ENCODE measurements around the gene TTLL3. TPM values are rescaled to one million over a fixed set of nuclear protein-coding genes. Genes with fewer than 3 reads are reported as not detected.
A peak's percentile ranks its signal among the peaks of the same experiment; 100 is the strongest.

Gene TTLL3
- total RNA-seq, 1 experiment from 2014 or later = 15.7 TPM

DNA sequence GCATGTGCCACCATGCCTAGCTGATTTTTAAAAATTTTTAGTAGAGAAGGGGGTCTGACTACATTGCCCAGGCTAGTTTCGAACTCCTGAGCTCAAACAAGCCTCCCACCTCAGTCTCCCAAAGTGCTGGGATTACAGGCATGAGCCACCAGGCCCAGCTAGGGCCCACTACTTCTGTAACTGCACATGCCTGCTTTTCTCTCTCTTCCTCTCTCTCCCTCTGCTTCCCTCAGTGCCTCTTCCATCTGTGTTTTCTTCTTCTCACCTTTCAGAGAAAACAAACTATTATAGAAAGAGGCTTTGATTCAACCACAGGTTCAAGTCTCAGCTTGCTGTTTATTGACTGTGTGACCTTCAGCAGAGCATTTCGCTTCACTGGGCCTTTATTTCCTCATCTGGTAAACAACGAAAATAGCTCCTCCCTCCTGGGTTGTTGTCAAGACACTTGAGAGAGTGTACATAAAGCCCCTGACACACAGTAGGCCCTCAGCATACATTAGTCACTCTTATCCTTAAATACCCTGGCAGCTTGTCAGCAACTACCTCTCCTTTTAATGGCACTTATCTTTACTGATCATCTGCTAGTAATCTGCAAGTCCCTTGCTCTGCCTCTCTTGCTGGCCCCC is 28.0 kb upstream of the TTLL3 start:
- Histone ChIP-seq H3K4me3 (ENCODE audit: low read depth in 2 of 2, low read length in 2 of 2) (no peak overlapping the region), H3K36me3 (ENCODE audit: control insufficient read depth, insufficient read depth, low read length) (no peaks in the 10 kb centered on the region), H3K27me3 (ENCODE audit: control insufficient read depth, insufficient read depth, low read length) (no peaks in the 10 kb centered on the region), H3K9me3 (ENCODE audit: control insufficient read depth, insufficient read depth, low read depth, low read length) (no peaks in the 10 kb centered on the region), H3K4me1 (ENCODE audit: control insufficient read depth, insufficient read depth, low read length) (no peaks in the 10 kb centered on the region), H3K27ac (ENCODE audit: low read length) (no peak overlapping the region)
- no TSS peak for BruUV-seq (replicated peaks)
- in situ Hi-C loops (cut with HindIII; ENCODE audit: low pct_unique_long_range_greater_than_20kb, low sequenced_read_pairs) = no loop called here
- intact Hi-C loops (cut with micrococcal nuclease; ENCODE audit: unreplicated experiment) = no loop called here
- DNase-seq (ENCODE audit: low read depth, low spot score) (no peak), ATAC-seq (no peak)
- POLR2A ChIA-PET = no interaction called here
- TF ChIP-seq, protein P1, sequence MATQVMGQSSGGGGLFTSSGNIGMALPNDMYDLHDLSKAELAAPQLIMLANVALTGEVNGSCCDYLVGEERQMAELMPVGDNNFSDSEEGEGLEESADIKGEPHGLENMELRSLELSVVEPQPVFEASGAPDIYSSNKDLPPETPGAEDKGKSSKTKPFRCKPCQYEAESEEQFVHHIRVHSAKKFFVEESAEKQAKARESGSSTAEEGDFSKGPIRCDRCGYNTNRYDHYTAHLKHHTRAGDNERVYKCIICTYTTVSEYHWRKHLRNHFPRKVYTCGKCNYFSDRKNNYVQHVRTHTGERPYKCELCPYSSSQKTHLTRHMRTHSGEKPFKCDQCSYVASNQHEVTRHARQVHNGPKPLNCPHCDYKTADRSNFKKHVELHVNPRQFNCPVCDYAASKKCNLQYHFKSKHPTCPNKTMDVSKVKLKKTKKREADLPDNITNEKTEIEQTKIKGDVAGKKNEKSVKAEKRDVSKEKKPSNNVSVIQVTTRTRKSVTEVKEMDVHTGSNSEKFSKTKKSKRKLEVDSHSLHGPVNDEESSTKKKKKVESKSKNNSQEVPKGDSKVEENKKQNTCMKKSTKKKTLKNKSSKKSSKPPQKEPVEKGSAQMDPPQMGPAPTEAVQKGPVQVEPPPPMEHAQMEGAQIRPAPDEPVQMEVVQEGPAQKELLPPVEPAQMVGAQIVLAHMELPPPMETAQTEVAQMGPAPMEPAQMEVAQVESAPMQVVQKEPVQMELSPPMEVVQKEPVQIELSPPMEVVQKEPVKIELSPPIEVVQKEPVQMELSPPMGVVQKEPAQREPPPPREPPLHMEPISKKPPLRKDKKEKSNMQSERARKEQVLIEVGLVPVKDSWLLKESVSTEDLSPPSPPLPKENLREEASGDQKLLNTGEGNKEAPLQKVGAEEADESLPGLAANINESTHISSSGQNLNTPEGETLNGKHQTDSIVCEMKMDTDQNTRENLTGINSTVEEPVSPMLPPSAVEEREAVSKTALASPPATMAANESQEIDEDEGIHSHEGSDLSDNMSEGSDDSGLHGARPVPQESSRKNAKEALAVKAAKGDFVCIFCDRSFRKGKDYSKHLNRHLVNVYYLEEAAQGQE (IDR thresholded peaks at IDR 0.05; ENCODE audit: insufficient read depth in 1 of 2, low read depth in 2 of 2, low read length in 1 of 2) = no peak
- no peak for TF ChIP-seq TCF7L2 (IDR thresholded peaks at IDR 0.05; ENCODE audit: low read depth, low read length)
- TF ChIP-seq SIN3A (IDR thresholded peaks at IDR 0.05; ENCODE audit: borderline replicate concordance, insufficient read depth, low read depth, low read length) = no peak
- no peak for TF ChIP-seq POLR2AphosphoS5 (IDR thresholded peaks at IDR 0.05; ENCODE audit: low read depth, low read length)
- TF ChIP-seq, protein P2, sequence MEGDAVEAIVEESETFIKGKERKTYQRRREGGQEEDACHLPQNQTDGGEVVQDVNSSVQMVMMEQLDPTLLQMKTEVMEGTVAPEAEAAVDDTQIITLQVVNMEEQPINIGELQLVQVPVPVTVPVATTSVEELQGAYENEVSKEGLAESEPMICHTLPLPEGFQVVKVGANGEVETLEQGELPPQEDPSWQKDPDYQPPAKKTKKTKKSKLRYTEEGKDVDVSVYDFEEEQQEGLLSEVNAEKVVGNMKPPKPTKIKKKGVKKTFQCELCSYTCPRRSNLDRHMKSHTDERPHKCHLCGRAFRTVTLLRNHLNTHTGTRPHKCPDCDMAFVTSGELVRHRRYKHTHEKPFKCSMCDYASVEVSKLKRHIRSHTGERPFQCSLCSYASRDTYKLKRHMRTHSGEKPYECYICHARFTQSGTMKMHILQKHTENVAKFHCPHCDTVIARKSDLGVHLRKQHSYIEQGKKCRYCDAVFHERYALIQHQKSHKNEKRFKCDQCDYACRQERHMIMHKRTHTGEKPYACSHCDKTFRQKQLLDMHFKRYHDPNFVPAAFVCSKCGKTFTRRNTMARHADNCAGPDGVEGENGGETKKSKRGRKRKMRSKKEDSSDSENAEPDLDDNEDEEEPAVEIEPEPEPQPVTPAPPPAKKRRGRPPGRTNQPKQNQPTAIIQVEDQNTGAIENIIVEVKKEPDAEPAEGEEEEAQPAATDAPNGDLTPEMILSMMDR (IDR thresholded peaks at IDR 0.05) = no peak
- CTCF ChIA-PET = interaction anchor here (0.5 to 1.1 kb wide), 2 partner anchors 11 to 45 kb away, joined by 3 read pairs; no protein-coding TSS in a partner anchor

DNA sequence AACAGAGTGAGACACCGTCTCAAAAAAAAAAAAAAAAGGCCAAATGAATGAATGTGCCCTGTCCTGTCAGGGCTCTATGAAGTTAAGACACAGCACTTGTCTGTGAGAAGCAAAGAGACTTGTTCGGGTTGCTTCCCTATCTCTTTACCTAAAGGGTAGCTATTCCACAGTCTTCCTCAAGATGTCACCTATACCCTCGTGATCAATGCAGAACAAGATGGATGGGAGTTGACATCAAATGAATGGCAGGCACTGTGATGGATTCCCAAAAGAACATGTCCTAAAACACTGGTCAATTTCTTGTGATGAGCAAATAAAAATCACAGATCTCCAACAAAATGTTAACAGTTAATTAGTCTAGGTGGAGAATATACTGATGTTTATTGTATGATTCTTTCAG is 27.3 kb upstream of the TTLL3 start:
- in situ Hi-C loops (cut with HindIII; ENCODE audit: low pct_unique_long_range_greater_than_20kb, low sequenced_read_pairs) (no loop called here), intact Hi-C loops (cut with micrococcal nuclease; ENCODE audit: unreplicated experiment) (no loop called here)
- Histone ChIP-seq H3K4me3 (ENCODE audit: low read depth in 2 of 2, low read length in 2 of 2) (no peak overlapping the region), H3K4me1 (ENCODE audit: control insufficient read depth, insufficient read depth, low read length) (no peaks in the 10 kb centered on the region), H3K36me3 (ENCODE audit: control insufficient read depth, insufficient read depth, low read length) (no peaks in the 10 kb centered on the region), H3K9me3 (ENCODE audit: control insufficient read depth, insufficient read depth, low read depth, low read length) (no peaks in the 10 kb centered on the region), H3K27ac (ENCODE audit: low read length) (no peak overlapping the region), H3K27me3 (ENCODE audit: control insufficient read depth, insufficient read depth, low read length) (no peaks in the 10 kb centered on the region)
- TF ChIP-seq, protein P1 (IDR thresholded peaks at IDR 0.05; ENCODE audit: insufficient read depth in 1 of 2, low read depth in 2 of 2, low read length in 1 of 2) = no peak
- TF ChIP-seq SIN3A (IDR thresholded peaks at IDR 0.05; ENCODE audit: borderline replicate concordance, insufficient read depth, low read depth, low read length) (no peak), POLR2AphosphoS5 (IDR thresholded peaks at IDR 0.05; ENCODE audit: low read depth, low read length) (no peak), TCF7L2 (IDR thresholded peaks at IDR 0.05; ENCODE audit: low read depth, low read length) (no peak)
- TF ChIP-seq, protein P2 (IDR thresholded peaks at IDR 0.05) = no peak
- CTCF ChIA-PET = interaction anchor here (1.1 kb wide), 1 partner anchor 44 kb away, joined by 3 read pairs; no protein-coding TSS in a partner anchor
- POLR2A ChIA-PET = no interaction called here
- ATAC-seq = peak; percentile 67; the same call in 1 of the 2 replicates
- no peak for DNase-seq (ENCODE audit: low read depth, low spot score)
- no TSS peak for BruUV-seq (replicated peaks)
